ENCODE data around the gene MRPL41.
A peak's percentile ranks its signal among the peaks of the same experiment; 100 is the strongest.
"Not testable (repeated sequence)": the region's sequence is repeated elsewhere in the genome, so short reads cannot be mapped to it uniquely, and the experiment has no call there.

Gene MRPL41

GRCh38 chr9:137545123-137545522 lies 6.6 kb upstream of the MRPL41 start:
- TF ChIP-seq, protein P1, sequence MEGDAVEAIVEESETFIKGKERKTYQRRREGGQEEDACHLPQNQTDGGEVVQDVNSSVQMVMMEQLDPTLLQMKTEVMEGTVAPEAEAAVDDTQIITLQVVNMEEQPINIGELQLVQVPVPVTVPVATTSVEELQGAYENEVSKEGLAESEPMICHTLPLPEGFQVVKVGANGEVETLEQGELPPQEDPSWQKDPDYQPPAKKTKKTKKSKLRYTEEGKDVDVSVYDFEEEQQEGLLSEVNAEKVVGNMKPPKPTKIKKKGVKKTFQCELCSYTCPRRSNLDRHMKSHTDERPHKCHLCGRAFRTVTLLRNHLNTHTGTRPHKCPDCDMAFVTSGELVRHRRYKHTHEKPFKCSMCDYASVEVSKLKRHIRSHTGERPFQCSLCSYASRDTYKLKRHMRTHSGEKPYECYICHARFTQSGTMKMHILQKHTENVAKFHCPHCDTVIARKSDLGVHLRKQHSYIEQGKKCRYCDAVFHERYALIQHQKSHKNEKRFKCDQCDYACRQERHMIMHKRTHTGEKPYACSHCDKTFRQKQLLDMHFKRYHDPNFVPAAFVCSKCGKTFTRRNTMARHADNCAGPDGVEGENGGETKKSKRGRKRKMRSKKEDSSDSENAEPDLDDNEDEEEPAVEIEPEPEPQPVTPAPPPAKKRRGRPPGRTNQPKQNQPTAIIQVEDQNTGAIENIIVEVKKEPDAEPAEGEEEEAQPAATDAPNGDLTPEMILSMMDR (IDR thresholded peaks at IDR 0.05; ENCODE audit: borderline replicate concordance, control extremely low read depth, extremely low read depth, insufficient read depth, missing control alignments): no peak
- in situ Hi-C loops (cut with MboI; ENCODE audit: low sequenced_read_pairs, unreplicated experiment): loop anchor here (25.0 kb wide), 1 partner anchor 258 kb away; the partner anchor contains the start of gene TOR4A
- DNase-seq (ENCODE audit: low spot score): no peak

GRCh38 chr9:137547687-137548543 lies 3.8 kb upstream of the MRPL41 start:
- DNase-seq (ENCODE audit: low spot score): no peak
- TF ChIP-seq, protein P1 (IDR thresholded peaks at IDR 0.05; ENCODE audit: borderline replicate concordance, control extremely low read depth, extremely low read depth, insufficient read depth, missing control alignments): no peak
- in situ Hi-C loops (cut with MboI; ENCODE audit: low sequenced_read_pairs, unreplicated experiment): loop anchor here (25.0 kb wide), 1 partner anchor 261 kb away; the partner anchor contains the start of gene TOR4A

DNA sequence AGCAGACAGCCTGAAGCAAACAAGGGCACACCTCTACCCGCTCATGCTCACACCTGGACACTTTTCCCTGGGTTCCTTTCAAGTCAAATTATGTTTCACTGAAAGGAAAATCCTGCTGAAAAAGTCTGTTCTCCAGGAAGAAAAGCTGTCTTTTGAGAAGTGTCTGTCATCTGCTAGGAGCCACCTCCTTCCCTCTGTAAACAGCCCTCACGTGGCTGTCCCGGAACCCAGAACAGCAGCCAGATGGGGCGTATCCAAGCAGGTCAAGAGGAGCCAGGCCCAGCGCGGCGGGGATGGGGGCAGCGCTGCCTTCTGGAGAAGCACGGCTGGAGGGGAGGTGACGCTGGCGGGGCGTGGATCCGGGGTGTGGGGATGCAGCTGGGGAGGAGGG lies 1.5 kb upstream of the MRPL41 start, which contains the start of gene PNPLA7:
Gene PNPLA7 (minus strand): TSS at position 172 of the 391 bp plus-strand sequence. CDS start 205 bp downstream, outside the sequence.
- peak; percentile 74 for DNase-seq (ENCODE audit: low spot score)
- TF ChIP-seq, protein P1 (IDR thresholded peaks at IDR 0.05; ENCODE audit: borderline replicate concordance, control extremely low read depth, extremely low read depth, insufficient read depth, missing control alignments): no peak
- in situ Hi-C loops (cut with MboI; ENCODE audit: low sequenced_read_pairs, unreplicated experiment): no loop called here

- in situ Hi-C loops (cut with MboI; ENCODE audit: low sequenced_read_pairs, unreplicated experiment); DNase-seq (ENCODE audit: low spot score): not testable (repeated sequence)
Observed at GRCh38 chr9:137550958-137551263, 768 bp upstream of the MRPL41 start.

DNA sequence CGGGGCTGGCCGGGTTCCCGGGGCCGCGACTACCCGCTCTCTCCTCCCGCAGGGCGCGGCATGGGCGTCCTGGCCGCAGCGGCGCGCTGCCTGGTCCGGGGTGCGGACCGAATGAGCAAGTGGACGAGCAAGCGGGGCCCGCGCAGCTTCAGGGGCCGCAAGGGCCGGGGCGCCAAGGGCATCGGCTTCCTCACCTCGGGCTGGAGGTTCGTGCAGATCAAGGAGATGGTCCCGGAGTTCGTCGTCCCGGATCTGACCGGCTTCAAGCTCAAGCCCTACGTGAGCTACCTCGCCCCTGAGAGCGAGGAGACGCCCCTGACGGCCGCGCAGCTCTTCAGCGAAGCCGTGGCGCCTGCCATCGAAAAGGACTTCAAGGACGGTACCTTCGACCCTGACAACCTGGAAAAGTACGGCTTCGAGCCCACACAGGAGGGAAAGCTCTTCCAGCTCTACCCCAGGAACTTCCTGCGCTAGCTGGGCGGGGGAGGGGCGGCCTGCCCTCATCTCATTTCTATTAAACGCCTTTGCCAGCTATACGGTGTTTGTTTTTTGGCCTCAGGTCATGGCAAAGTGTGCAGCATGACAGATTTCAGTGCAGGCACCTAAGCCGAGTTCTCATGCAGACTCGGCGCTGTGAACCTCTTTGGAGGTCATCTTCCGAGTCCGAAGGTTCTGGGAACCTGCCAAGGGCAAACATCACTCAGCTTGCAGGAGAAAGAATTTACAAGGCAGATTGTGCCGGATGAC lies 516 bp downstream of the MRPL41 start:
- in situ Hi-C loops (cut with MboI; ENCODE audit: low sequenced_read_pairs, unreplicated experiment): no loop called here

DNA sequence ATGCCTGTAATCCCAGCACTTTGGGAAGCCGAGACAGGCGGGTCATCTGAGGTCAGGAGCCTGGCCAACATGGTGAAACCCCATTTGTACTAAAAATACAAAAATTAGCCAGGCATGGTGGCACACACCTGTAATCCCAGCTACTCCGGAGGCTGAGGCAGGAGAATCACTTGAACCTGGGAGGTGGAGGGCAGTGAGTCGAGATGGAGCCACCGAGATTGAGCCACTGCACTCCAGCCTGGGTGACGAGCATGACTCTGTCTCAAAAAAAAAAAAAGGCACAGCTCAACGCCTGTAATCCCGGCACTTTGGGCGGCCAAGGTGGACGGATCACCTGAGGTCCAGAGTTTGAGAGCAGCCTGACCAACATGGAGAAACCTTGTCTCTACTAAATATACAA lies 2.0 kb downstream of the MRPL41 start:
- DNase-seq (ENCODE audit: low spot score); in situ Hi-C loops (cut with MboI; ENCODE audit: low sequenced_read_pairs, unreplicated experiment): not testable (repeated sequence)

More for the DNA sequence above, 516 bp downstream of the MRPL41 start:
- DNase-seq (ENCODE audit: low spot score): no peak
- TF ChIP-seq, protein P1 (IDR thresholded peaks at IDR 0.05; ENCODE audit: borderline replicate concordance, control extremely low read depth, extremely low read depth, insufficient read depth, missing control alignments): no peak

DNA sequence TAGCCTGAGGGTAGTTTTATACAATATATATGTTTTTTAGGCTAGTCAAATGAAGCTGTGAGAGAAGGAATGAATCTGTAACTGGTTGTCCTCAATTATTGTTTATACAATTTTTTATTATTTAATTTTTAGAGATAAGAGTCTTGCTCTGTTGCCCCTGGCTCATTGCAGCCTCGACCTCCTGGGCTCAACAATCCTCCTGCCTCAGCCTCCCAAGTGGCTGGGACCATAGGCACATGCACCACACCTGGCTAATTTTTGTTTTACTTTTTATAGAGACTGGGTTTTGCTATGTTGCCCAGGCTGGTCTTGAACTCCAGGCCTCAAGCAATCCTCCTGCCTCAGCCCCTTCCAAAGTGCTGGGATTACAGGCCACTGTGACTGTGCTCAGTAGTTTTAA lies 2.7 kb downstream of the MRPL41 start:
- no peak for DNase-seq (ENCODE audit: low spot score)
- in situ Hi-C loops (cut with MboI; ENCODE audit: low sequenced_read_pairs, unreplicated experiment): no loop called here

More for the DNA sequence above, 2.7 kb downstream of the MRPL41 start:
- TF ChIP-seq, protein P1 (IDR thresholded peaks at IDR 0.05; ENCODE audit: borderline replicate concordance, control extremely low read depth, extremely low read depth, insufficient read depth, missing control alignments): no peak

Data from GM13976 (cell line).